Muscle of back (tissue), 11 donors: ENCODE results near the gene FXYD3. TPM values are rescaled to one million over a fixed set of nuclear protein-coding genes. Genes with fewer than 3 reads are reported as not detected.
"Not testable (repeated sequence)": the region's sequence is repeated elsewhere in the genome, so short reads cannot be mapped to it uniquely, and the experiment has no call there.

Source experiments
- DNase-seq, 3 donors: peaks; one replicate each; pipeline versions ENCODE4 v3.0.0 to v3.0.0-alpha.2; 2013
- polyA plus RNA-seq, 10 donors: library from polyadenylated mRNA; unstranded; fragments of 120-200 nt; gene quantifications; one replicate each; pipeline ENCODE4 v1.2.1, GENCODE V29; 2013; ENCODE audit not compliant: insufficient read length in 10 of 10

FXYD3 gene
- polyA plus RNA-seq, 10 donors = 0.34 to 12.8 (median 0.80) TPM; not detected in 4

GRCh38 chr19:35123573-35123972, 8.0 kb downstream of the FXYD3 start:
- peak in 1 of 3 donors; percentile 41 for DNase-seq

GRCh38 chr19:35124098-35125060, 8.8 kb downstream of the FXYD3 start:
- DNase-seq = peak; percentile 95 to 98 (median 97)

DNA sequence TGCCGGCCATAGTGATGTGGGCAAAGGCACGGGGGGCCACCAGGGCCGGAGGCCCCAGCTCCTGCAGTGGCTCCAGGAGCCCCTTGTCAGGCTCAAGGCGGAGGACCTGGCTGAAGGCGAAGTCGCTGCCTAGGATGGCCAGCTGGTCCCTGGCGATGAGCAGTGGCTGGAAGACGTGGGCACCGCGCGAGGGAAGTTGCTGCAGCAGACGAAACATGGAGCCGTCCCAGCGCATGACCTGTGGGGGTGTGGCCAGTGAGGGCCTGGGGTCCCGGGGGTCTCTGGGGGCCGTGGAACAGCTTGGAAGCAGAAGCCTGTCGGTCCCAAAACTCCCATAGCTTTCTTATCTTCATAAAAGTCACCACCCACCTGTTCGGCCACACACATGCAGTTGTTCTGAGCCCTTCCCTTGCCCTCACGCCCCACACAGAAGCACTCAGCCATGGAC, 9.7 kb downstream of the FXYD3 start:
- DNase-seq = no peak

GRCh38 chr19:35125749-35126623, 10.4 kb downstream of the FXYD3 start:
- no peak for DNase-seq

DNA sequence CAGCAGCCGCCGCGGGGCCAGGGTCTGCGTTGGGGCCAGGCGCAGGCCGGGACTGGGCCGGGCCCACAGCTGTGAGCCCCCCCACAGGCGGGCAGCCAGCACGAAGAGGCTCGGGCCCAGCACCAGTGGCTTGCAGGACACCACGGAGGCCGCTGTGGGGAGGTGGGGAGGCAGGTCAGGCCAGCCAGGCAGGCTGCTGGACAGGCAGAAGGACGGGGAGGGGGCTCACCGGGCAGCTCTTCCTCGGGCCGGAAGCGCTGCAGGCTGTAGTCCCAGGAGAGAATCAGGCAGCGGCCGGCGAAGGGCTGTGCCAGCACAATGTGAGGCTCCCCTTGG, 11.0 kb downstream of the FXYD3 start:
- DNase-seq = peak in 1 of 3 donors; percentile 75

DNA sequence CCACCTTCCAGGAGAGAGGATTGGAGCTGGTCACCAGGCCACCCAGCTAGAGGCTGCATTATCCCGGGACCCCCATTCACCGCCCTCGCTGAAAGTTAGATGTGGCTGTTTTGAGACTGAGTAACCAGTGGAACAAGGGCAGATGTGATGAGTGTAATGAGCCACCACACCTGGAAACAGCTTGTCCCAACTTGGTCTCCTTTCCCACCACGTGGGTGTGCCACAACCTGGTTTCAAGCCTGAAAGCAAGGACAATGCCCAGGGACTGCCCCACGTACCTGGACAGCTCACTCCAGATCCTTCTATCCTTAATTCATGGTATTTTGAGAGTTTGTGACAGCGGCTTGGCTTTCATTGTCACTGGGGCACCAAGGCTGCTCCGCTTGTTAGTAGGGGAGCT, 12.2 kb downstream of the FXYD3 start:
- no peak for DNase-seq

- no peak for DNase-seq
Observed at GRCh38 chr19:35128398-35129057, 12.9 kb downstream of the FXYD3 start.

GRCh38 chr19:35129724-35130274, 14.2 kb downstream of the FXYD3 start:
- not testable (repeated sequence) for DNase-seq

GRCh38 chr19:35130761-35131720, 15.4 kb downstream of the FXYD3 start:
- DNase-seq = no peak

DNA sequence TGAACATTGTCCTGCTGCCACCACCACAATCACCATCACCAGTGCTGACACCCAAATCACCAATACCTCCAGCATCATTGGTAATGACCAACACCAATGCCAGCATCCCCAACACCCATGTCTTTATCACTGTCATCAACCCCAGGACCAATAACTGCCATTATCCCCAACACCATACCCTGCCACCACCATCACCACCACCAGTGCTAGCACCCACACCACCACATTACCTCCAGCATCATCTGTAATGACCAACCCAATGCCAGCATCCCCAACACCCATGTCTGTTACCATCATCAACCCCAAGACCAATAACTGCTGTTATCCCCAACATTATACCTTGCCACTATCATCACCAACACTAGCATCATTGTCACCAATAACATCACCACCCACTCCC, 16.6 kb downstream of the FXYD3 start:
- DNase-seq = no peak

DNA sequence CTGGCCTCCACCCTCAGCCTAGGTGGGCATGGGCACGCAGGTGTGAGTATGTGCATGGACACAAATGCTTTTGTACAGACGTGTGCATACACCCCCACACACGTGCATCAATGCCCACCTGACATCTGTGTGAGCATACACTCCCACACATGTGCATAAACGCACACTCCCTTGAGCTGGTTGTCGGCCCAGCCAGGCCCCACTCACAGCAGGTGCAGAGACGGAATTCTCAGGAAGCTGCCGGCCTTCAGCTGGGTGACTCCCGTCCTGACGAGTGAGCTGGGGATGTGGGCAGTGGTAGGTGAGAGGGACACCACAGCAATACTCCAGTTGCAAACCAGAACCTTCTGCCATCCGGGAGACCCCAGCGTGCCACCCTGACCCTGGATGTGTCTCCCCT, 18.2 kb downstream of the FXYD3 start:
- no peak for DNase-seq

DNA sequence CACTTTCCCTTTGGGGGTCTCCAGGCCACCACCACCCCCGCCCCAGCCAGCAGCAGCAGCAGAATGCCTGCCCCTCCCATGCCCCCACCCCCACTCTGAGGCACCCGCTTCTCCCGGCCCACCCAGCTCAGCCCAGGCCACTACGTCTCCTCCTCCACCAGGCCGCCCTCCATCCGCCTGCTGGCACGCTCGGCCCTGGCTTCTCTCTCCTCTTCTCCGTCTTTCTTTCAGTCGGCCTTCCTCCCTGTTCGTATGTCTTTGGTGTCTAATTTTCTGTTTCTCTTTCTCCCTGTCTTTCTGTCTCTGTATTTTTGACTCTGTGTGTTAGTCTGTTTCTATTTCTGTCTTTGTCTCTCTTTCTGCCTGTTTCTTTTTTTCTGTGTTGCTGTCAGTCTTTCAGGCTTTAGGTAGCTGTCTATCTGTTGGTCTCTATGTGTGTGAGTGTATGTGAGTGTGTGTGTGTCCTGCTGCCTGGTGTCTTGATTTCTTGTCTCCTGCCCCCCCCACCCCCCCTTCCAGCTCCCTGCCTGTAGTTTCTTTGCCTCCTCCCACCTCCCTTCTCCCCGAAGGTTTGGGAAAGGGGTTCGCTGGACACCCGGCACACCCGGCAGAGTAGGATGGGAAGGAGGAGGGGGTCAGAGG, 19.1 kb downstream of the FXYD3 start, which contains the start of gene LGI4:
LGI4 (minus strand) TSS at position 459 of the 642 bp plus-strand sequence; CDS start at position 80, 379 bp downstream.
- DNase-seq = peak in 1 of 3 donors; percentile 67

GRCh38 chr19:35135389-35135909, 19.8 kb downstream of the FXYD3 start:
- DNase-seq = peak; percentile 68 to 93 (median 89)

DNA sequence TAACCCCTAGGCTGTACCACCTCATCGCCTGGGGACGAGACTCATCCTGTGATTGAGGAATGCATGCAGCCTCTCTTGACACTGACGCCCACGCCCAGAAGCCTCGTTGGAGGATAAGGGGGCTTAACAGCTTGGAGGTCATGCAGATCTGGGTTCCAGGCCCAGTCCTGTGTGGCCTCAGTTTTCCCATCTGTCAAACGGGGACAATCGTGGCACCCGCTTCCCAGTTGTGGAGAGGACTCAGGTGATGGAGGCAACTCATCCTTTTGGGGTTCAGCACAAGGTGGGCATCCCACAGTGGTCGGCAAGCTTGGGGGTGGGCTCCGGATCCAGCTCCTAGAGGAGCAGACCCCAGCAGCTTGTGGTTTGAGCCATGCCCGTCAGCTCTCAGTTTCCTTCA, 20.6 kb downstream of the FXYD3 start:
- no peak for DNase-seq

- no peak for DNase-seq
Observed at GRCh38 chr19:35136977-35137702, 21.5 kb downstream of the FXYD3 start.

DNA sequence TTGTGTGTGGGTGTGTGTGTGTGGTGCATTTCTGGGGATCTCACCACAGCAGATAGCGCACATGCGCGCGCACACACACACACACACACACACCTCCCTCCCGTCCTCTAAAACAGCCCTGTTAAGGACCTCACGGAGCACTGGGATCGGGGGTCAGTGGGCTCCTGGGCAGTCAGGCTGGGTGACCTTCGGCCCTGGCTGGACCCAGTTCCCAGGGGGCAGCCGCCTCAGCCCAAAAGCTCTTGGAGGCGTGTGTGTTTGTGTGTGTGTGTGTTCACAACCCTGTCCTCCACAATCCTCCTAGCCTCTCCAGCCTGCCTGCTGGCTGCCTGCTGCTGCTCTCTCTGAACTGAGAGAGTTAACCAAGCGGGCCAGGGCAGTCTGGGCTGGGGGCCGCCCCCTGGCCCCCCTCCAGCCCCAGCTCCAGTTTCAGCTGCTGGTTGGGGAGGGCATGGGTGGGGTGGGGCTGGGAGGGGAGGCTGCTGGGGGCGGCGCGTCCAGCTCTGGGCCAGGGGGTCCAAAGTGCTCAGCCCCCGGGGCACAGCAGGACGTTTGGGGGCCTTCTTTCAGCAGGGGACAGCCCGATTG, 22.8 kb downstream of the FXYD3 start, which contains the start of gene FXYD1:
FXYD1 (plus strand) TSS at position 520 of the 588 bp plus-strand sequence. CDS start 1,256 bp downstream, outside the sequence.
- DNase-seq = peak in 2 of 3 donors; percentile 73 to 91

DNA sequence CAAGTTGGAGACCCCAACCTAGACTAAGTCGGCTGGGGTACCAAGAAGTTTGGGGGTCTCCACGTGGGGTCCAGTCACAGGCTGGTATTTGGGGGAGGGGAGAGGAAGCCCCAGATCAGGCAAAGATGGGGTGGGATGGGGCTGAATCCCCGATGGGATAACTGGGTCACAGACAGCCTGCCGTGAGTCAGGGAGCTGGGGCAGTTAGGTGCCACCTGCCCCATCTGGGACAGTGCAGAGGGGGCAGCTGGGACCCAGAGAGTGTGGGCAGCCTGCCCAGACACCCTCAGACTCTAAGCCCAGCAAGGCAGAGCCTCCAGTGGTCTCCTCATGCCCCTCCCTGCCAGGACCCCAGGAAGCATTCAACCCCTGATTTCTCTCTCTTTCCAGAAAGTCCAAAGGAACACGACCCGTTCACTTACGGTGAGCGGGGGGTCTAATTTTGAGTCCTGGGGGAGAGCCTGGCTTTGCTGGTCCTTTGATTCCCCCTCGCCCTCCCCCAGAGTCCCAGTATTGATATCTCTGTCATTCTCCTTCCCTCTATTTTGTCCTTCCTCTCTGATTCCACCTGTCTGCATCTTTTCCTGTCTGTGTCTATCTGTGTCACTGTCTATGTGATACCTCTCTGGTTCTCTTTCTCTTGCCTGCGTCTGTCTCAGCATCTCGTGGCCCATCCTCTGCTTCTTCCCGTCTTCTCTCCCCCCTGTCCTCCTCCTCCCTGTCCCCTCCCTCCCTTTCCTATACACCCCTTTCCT, 24.8 kb downstream of the FXYD3 start:
- DNase-seq = peak in 1 of 3 donors; percentile 26
